CD8-positive, alpha-beta memory T cell (primary cell): ENCODE measurements around the gene HOXB5. TPM values are rescaled to one million over a fixed set of nuclear protein-coding genes. Genes with fewer than 3 reads are reported as not detected.

Experiments used
- CTCF ChIA-PET: fragments of 350-600 bp; sonication (Branson Sonifier 250); formaldehyde crosslinking; loops from one replicate; lab custom pipeline; 2021; ENCODE audit warnings: antibody characterized with exemption; lab: Charles Lee
- POLR2A ChIA-PET: fragments of 350-600 bp; sonication (Branson Sonifier 250); formaldehyde crosslinking; loops from one replicate; lab custom pipeline; 2021; ENCODE audit warnings: antibody characterized with exemption; lab: Charles Lee
- DNase-seq, 5 donors: peaks; one replicate each; pipeline versions ENCODE4 v3.0.0 to v3.0.0-alpha.2; 2020 to 2022; ENCODE audit warnings: mixed read lengths in 1 of 5
- H3K27ac ChIP-seq: one replicate; pipeline ENCODE4 v1.7.0; 2013; ENCODE audit warnings: low read depth, mild to moderate bottlenecking, low read length, moderate library complexity
- H3K27me3 ChIP-seq: 2 replicates; pipeline ENCODE4 v1.7.0; 2013; ENCODE audit warnings: low read length, mild to moderate bottlenecking; ENCODE audit not compliant: insufficient read depth, poor library complexity, severe bottlenecking
- H3K36me3 ChIP-seq: 2 replicates; pipeline ENCODE4 v1.7.0; 2013; ENCODE audit warnings: mild to moderate bottlenecking, low read length, moderate library complexity; ENCODE audit not compliant: insufficient read depth
- H3K4me1 ChIP-seq: 2 replicates; pipeline ENCODE4 v1.7.0; 2013; ENCODE audit warnings: mild to moderate bottlenecking, low read length, moderate library complexity; ENCODE audit not compliant: insufficient read depth
- H3K4me3 ChIP-seq: 2 replicates; pipeline ENCODE4 v1.7.0; 2013; ENCODE audit warnings: mild to moderate bottlenecking, low read length
- H3K9me3 ChIP-seq: 2 replicates; pipeline ENCODE4 v1.7.0; 2013; ENCODE audit warnings: mild to moderate bottlenecking, low read length
- H3K27ac Mint-ChIP-seq, 8 donors: one replicate each; pipeline ENCODE4 v1.8.0; 2020 to 2021; ENCODE audit warnings: mixed read lengths in 8 of 8, mild to moderate bottlenecking in 6 of 8, inconsistent platforms in 3 of 8, moderate library complexity in 3 of 8
- H3K27me3 Mint-ChIP-seq, 2 donors: one replicate each; pipeline ENCODE4 v1.8.0; 2020 to 2021; ENCODE audit warnings: mixed read lengths in 2 of 2, mild to moderate bottlenecking in 1 of 2, moderate library complexity in 1 of 2
- H3K36me3 Mint-ChIP-seq, 3 donors: one replicate each; pipeline ENCODE4 v1.8.0; 2020 to 2021; ENCODE audit warnings: mixed read lengths in 3 of 3, inconsistent platforms in 1 of 3, mild to moderate bottlenecking in 1 of 3
- H3K4me1 Mint-ChIP-seq, 3 donors: one replicate each; pipeline ENCODE4 v1.8.0; 2020 to 2021; ENCODE audit warnings: mixed read lengths in 3 of 3, inconsistent platforms in 1 of 3, mild to moderate bottlenecking in 1 of 3
- H3K4me3 Mint-ChIP-seq, 7 donors: one replicate each; pipeline ENCODE4 v1.8.0; 2020 to 2021; ENCODE audit warnings: mixed read lengths in 7 of 7, mild to moderate bottlenecking in 6 of 7, moderate library complexity in 4 of 7, inconsistent platforms in 2 of 7
- H3K9me3 Mint-ChIP-seq, 5 donors: one replicate each; pipeline ENCODE4 v1.8.0; 2020 to 2022; ENCODE audit warnings: mixed read lengths in 5 of 5, mild to moderate bottlenecking in 3 of 5, moderate library complexity in 2 of 5, inconsistent platforms in 1 of 5
- polyA plus RNA-seq: library from polyadenylated mRNA; unstranded; fragments of 300-500 nt; fragmentation: Illumina TruSeq; gene quantifications from one replicate; pipeline ENCODE4 v1.2.3, GENCODE V29; 2021
- total RNA-seq, 2 experiments: library from RNA; stranded (reverse); gene quantifications; one replicate each; pipeline ENCODE4 v1.2.3, GENCODE V29; 2021

The HOXB5 gene
- total and polyA plus RNA-seq, 3 experiments from 2014 or later: not detected

GRCh38 chr17:48592057-48592514, 1.5 kb downstream of the HOXB5 start:
- peak in 1 of 5 donors; percentile 39 for DNase-seq
- Histone ChIP-seq H3K4me3 (no peak overlapping the region), H3K9me3 (no peaks in the 10 kb centered on the region), H3K27ac (no peak overlapping the region), H3K4me1 (peaks cover 24% of the 10 kb centered on the region), H3K36me3 (no peaks in the 10 kb centered on the region), H3K27me3 (peaks cover 42% of the 10 kb centered on the region)
- H3K27me3 Mint-ChIP-seq: peaks cover 58 to 76% of the 10 kb centered on the region in 2 donors
- peak overlapping the region in 2 of 7 donors; percentile 66 to 84 for H3K4me3 Mint-ChIP-seq
- H3K36me3 Mint-ChIP-seq: no peaks in the 10 kb centered on the region
- H3K9me3 Mint-ChIP-seq: no peaks in the 10 kb centered on the region
- POLR2A ChIA-PET: interaction anchor here (0.9 kb wide), 1 partner anchor 49 kb away, joined by 4 read pairs; no protein-coding TSS in a partner anchor
- H3K4me1 Mint-ChIP-seq: peaks cover 29 to 30% (median 29%) of the 10 kb centered on the region in 3 donors
- CTCF ChIA-PET: interaction anchor here (0.7 to 3.9 kb wide), 15 partner anchors 26 to 566 kb away, joined by 3 to 43 read pairs (median 6); no protein-coding TSS in a partner anchor
- H3K27ac Mint-ChIP-seq: no peak overlapping the region

GRCh38 chr17:48591255-48592056, 2.1 kb downstream of the HOXB5 start:
- no peaks in the 10 kb centered on the region for H3K9me3 ChIP-seq
- H3K36me3 Mint-ChIP-seq: no peaks in the 10 kb centered on the region
- H3K27ac ChIP-seq: no peak overlapping the region
- no peaks in the 10 kb centered on the region for H3K36me3 ChIP-seq
- H3K27me3 ChIP-seq: peaks cover 42% of the 10 kb centered on the region
- H3K9me3 Mint-ChIP-seq: no peaks in the 10 kb centered on the region
- no peak overlapping the region for H3K4me3 ChIP-seq
- peaks cover 21% of the 10 kb centered on the region for H3K4me1 ChIP-seq
- H3K27me3 Mint-ChIP-seq: peaks cover 56 to 75% of the 10 kb centered on the region in 2 donors
- ChIA-PET POLR2A (no interaction called here), CTCF (interaction anchor here (0.7 to 3.4 kb wide), 11 partner anchors 13 to 566 kb away, joined by 3 to 43 read pairs (median 5); no protein-coding TSS in a partner anchor)
- H3K4me1 Mint-ChIP-seq: peaks cover 24 to 25% (median 24%) of the 10 kb centered on the region in 3 donors
- H3K4me3 Mint-ChIP-seq: peak overlapping the region in 2 of 7 donors; percentile 66 to 72
- DNase-seq: peak in 1 of 5 donors; percentile 8
- no peak overlapping the region for H3K27ac Mint-ChIP-seq

- peaks cover 23% of the 10 kb centered on the region for H3K4me1 ChIP-seq
- no peak for DNase-seq
- Mint-ChIP-seq H3K27me3 (peaks cover 56 to 75% of the 10 kb centered on the region in 2 donors), H3K27ac (no peak overlapping the region), H3K36me3 (no peaks in the 10 kb centered on the region), H3K4me3 (peak overlapping the region in 2 of 7 donors; percentile 64 to 72), H3K9me3 (no peaks in the 10 kb centered on the region), H3K4me1 (peaks cover 27 to 28% (median 28%) of the 10 kb centered on the region in 3 donors)
- no peaks in the 10 kb centered on the region for H3K36me3 ChIP-seq
- peaks cover 42% of the 10 kb centered on the region for H3K27me3 ChIP-seq
- no peak overlapping the region for H3K27ac ChIP-seq
- ChIA-PET CTCF (interaction anchor here (1.0 to 2.4 kb wide), 6 partner anchors 12 to 257 kb away, joined by 3 to 6 read pairs (median 4); no protein-coding TSS in a partner anchor), POLR2A (no interaction called here)
- no peaks in the 10 kb centered on the region for H3K9me3 ChIP-seq
- H3K4me3 ChIP-seq: no peak overlapping the region
Observed at GRCh38 chr17:48590607-48591161, 2.9 kb downstream of the HOXB5 start.

- Mint-ChIP-seq H3K27ac (no peak within 1 kb of the TSS), H3K27me3 (peaks cover 56 to 73% of the 10 kb centered on the region in 2 donors), H3K4me3 (peak within 1 kb of the TSS in 2 of 7 donors; percentile 64 to 72), H3K9me3 (no peaks in the 10 kb centered on the region), H3K36me3 (peaks cover 0 to 3% (median 0%) of the 10 kb centered on the region in 3 donors), H3K4me1 (peaks cover 31 to 35% (median 33%) of the 10 kb centered on the region in 3 donors)
- Histone ChIP-seq H3K4me1 (peaks cover 27% of the 10 kb centered on the region), H3K9me3 (no peaks in the 10 kb centered on the region), H3K36me3 (no peaks in the 10 kb centered on the region), H3K27ac (no peak within 1 kb of the TSS), H3K27me3 (peaks cover 36% of the 10 kb centered on the region), H3K4me3 (no peak within 1 kb of the TSS)
- ChIA-PET CTCF (interaction anchor here (1.0 to 1.8 kb wide), 7 partner anchors 11 to 256 kb away, joined by 3 to 12 read pairs (median 4); no protein-coding TSS in a partner anchor), POLR2A (no interaction called here)
- DNase-seq: no peak
Observed at GRCh38 chr17:48589831-48590606, 3.6 kb downstream of the HOXB5 start, which contains the start of gene HOXB3. Gene HOXB3, minus strand, starts transcription at chr17:48590241. Its CDS starts 37,767 bp downstream, at chr17:48552474.

- Histone ChIP-seq H3K4me3 (no peak overlapping the region), H3K4me1 (peaks cover 28% of the 10 kb centered on the region), H3K36me3 (no peaks in the 10 kb centered on the region), H3K27ac (no peak overlapping the region), H3K9me3 (no peaks in the 10 kb centered on the region), H3K27me3 (peaks cover 28% of the 10 kb centered on the region)
- Mint-ChIP-seq H3K27me3 (peaks cover 55 to 72% of the 10 kb centered on the region in 2 donors), H3K4me1 (peaks cover 33 to 40% (median 40%) of the 10 kb centered on the region in 3 donors), H3K9me3 (no peaks in the 10 kb centered on the region), H3K4me3 (peak overlapping the region in 1 of 7 donors; percentile 39), H3K27ac (no peak overlapping the region), H3K36me3 (peaks cover 0 to 3% (median 0%) of the 10 kb centered on the region in 3 donors)
- ChIA-PET POLR2A (interaction anchor here (1.1 kb wide), 1 partner anchor 244 kb away, joined by 5 read pairs; no protein-coding TSS in a partner anchor), CTCF (interaction anchor here (0.9 to 1.5 kb wide), 3 partner anchors 97 to 254 kb away, joined by 3 to 12 read pairs (median 3); no protein-coding TSS in a partner anchor)
- no peak for DNase-seq
Observed at GRCh38 chr17:48589060-48589830, 4.3 kb downstream of the HOXB5 start.

GRCh38 chr17:48588528-48588927, 5.1 kb downstream of the HOXB5 start:
- H3K4me3 ChIP-seq: no peak overlapping the region
- peaks cover 53 to 72% of the 10 kb centered on the region in 2 donors for H3K27me3 Mint-ChIP-seq
- peaks cover 28% of the 10 kb centered on the region for H3K4me1 ChIP-seq
- ChIA-PET CTCF (interaction anchor here (0.9 to 1.6 kb wide), 4 partner anchors 24 to 253 kb away, joined by 3 to 12 read pairs (median 3); no protein-coding TSS in a partner anchor), POLR2A (interaction anchor here (1.1 kb wide), 1 partner anchor 243 kb away, joined by 5 read pairs; no protein-coding TSS in a partner anchor)
- H3K27me3 ChIP-seq: peaks cover 25% of the 10 kb centered on the region
- no peak overlapping the region for H3K27ac Mint-ChIP-seq
- H3K36me3 ChIP-seq: no peaks in the 10 kb centered on the region
- no peak overlapping the region for H3K27ac ChIP-seq
- no peaks in the 10 kb centered on the region for H3K9me3 ChIP-seq
- peaks cover 0 to 3% (median 0%) of the 10 kb centered on the region in 3 donors for H3K36me3 Mint-ChIP-seq
- no peak for DNase-seq
- no peaks in the 10 kb centered on the region for H3K9me3 Mint-ChIP-seq
- no peak overlapping the region for H3K4me3 Mint-ChIP-seq
- H3K4me1 Mint-ChIP-seq: peaks cover 30 to 36% (median 33%) of the 10 kb centered on the region in 3 donors
